Vein endothelial cell (primary cell): Measurements from ENCODE around the gene XPR1. TPM values are rescaled to one million over a fixed set of nuclear protein-coding genes. Genes with fewer than 3 reads are reported as not detected.

Experiments used
- small RNA-seq: library from RNA; depleted of rRNA; stranded (forward); fragments of <200 nt; gene quantifications from one replicate; pipeline ENCODE3, GENCODE V24; 2012
- total RNA-seq: library from RNA; depleted of rRNA; stranded (reverse); fragments of >200 nt; gene quantifications from 2 replicates; pipeline ENCODE4 v1.2.3, GENCODE V29; 2012

Gene XPR1
- total RNA-seq = 37.9 and 40.3 TPM in 2 replicates

DNA sequence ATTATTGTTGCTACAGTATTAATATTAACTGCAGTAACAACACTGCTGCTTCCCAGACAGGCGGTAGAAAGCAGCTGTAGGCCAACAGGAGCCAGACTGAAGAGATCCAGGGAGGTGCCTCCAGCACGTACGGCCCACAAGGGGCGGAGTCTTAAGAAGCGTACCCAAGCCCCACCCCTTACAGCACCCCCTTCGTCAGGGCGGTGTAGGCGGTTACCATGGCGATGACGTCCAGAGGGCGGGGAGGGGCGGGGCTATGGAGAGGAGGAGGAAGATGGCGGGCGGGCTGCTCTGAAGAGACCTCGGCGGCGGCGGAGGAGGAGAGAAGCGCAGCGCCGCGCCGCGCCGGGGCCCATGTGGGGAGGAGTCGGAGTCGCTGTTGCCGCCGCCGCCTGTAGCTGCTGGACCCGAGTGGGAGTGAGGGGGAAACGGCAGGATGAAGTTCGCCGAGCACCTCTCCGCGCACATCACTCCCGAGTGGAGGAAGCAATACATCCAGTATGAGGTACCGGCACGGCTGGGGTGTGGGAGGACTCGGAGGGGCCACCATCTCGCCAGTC lies at the start of gene XPR1:
TSS of gene XPR1 (plus strand) at position 257 of the 560 bp plus-strand sequence. CDS start at position 437, 180 bp downstream.

DNA sequence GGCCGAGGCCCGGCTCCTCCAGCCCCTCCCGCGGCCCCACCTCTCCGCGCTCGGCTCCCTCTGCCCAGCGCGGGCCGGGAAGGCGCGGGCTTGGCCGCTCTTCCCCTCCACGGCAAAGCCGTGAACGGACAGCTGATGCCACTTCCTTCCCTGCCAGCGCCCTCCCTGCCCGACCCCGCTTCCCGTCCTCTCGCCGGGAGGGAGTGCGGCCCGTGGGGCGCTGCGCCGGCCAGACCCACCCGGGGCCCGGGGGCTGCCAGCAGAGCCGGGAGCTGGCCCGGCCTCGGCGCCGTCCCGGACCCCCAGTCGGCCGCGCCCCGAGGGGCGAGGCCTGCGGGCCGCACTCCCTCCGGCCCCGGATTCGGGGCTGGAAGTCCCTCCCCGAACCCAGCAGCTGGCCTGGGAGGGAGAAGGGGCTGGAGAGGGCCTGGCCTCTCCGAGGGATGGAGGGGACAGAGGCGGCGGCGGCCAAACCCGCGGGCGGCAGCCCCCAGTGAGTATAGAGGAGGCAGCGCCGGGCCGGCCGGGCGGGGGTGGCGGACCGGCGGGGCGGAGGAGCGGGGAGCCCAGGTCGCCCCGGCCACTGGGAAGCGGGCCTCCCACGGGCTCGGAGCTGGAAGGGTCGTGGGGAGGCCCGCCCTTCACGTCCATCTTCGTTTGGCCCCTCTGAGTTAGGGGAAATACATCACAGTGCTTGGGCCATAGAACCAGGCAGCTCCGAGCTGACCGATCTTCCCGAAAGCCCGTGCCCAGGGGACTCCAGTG lies 281.2 kb downstream of the XPR1 start, which contains the start of gene KIAA1614:
TSS of gene KIAA1614 (plus strand) at position 97 of the 765 bp plus-strand sequence. CDS start at position 444, 347 bp downstream.

Small RNA genes lying within 50 kb of the gene (small RNA-seq; reads per million reads assigned to genes)
- not detected for gene RF00026

Other genes with a start within 250 kb of the XPR1 start
- 51.6 and 64.3 TPM in 2 replicates for gene ACBD6, start 129.4 kb upstream of the XPR1 start, total RNA-seq
- not detected in 2 replicates for gene OVAAL, start 73.1 kb upstream of the XPR1 start, total RNA-seq